SK-N-SH treated with all-trans-retinoic acid at 6 μM for 48 hours (cell line): ENCODE measurements around the gene CCNA1.

Experiments used
- ATAC-seq: fragments of 200-7000 bp; cut with Tn5 transposase; 3 replicates; pipeline ENCODE4 v1.9.1; 2020; ENCODE audit warnings: mild to moderate bottlenecking, moderate library complexity
- ARNTL ChIP-seq: fragments of 450-650 bp; formaldehyde crosslinking; IDR thresholded peaks from 2 replicates; pipeline ENCODE4 v1.5.0; 2020; ENCODE audit warnings: low read depth, mild to moderate bottlenecking, moderate library complexity, borderline replicate concordance
- BACH2 ChIP-seq: fragments of 250-450 bp; sonication (Bioruptor Pico); IDR thresholded peaks from 2 replicates; pipeline ENCODE4 v1.9.0; 2021; ENCODE audit warnings: mild to moderate bottlenecking, borderline replicate concordance
- CREB5 ChIP-seq: fragments of 250-450 bp; sonication (Bioruptor Pico); IDR thresholded peaks from 2 replicates; pipeline ENCODE4 v1.5.1; 2020; ENCODE audit warnings: low read depth, mild to moderate bottlenecking, moderate library complexity
- CSDC2 ChIP-seq: fragments of 250-450 bp; sonication (Bioruptor Pico); IDR thresholded peaks from 2 replicates; pipeline ENCODE4 v1.5.0; 2020; ENCODE audit warnings: mild to moderate bottlenecking, moderate library complexity
- ESRRG ChIP-seq: fragments of 250-450 bp; sonication (Bioruptor Pico); IDR thresholded peaks from 2 replicates; pipeline ENCODE4 v1.6.1; 2021; ENCODE audit warnings: mild to moderate bottlenecking
- GLIS3 ChIP-seq: fragments of 250-450 bp; sonication (Bioruptor Pico); IDR thresholded peaks from 2 replicates; pipeline ENCODE4 v1.5.0; 2020; ENCODE audit warnings: mild to moderate bottlenecking, moderate library complexity
- ISL1 ChIP-seq: fragments of 250-450 bp; sonication (Bioruptor Pico); IDR thresholded peaks from 2 replicates; pipeline ENCODE4 v2.1.2; 2022; ENCODE audit warnings: mild to moderate bottlenecking, moderate library complexity
- OSR1 ChIP-seq: fragments of 250-450 bp; sonication (Bioruptor Pico); IDR thresholded peaks from 2 replicates; pipeline ENCODE4 v1.8.0; 2022; ENCODE audit warnings: moderate library complexity, mild to moderate bottlenecking, inconsistent platforms
- POU6F1 ChIP-seq: fragments of 250-450 bp; sonication (Bioruptor Pico); IDR thresholded peaks from 2 replicates; pipeline ENCODE4 v1.8.0; 2021; ENCODE audit warnings: low read depth, mild to moderate bottlenecking, moderate library complexity, borderline replicate concordance
- PPARA ChIP-seq: fragments of 250-450 bp; sonication (Bioruptor Pico); IDR thresholded peaks from 2 replicates; pipeline ENCODE4 v1.5.0; 2020; ENCODE audit warnings: mild to moderate bottlenecking, borderline replicate concordance
- RARB ChIP-seq: fragments of 250-450 bp; sonication (Bioruptor Pico); IDR thresholded peaks from 2 replicates; pipeline ENCODE4 v1.8.0; 2021; ENCODE audit warnings: mild to moderate bottlenecking, moderate library complexity
- SNAI2 ChIP-seq: fragments of 250-450 bp; sonication (Bioruptor Pico); IDR thresholded peaks from 2 replicates; pipeline ENCODE4 v1.5.0; 2020; ENCODE audit warnings: mild to moderate bottlenecking, moderate library complexity
- TCF4 ChIP-seq: fragments of 250-450 bp; sonication (Bioruptor Pico); IDR thresholded peaks from 2 replicates; pipeline ENCODE4 v1.8.0; 2021; ENCODE audit warnings: mild to moderate bottlenecking, moderate library complexity, borderline replicate concordance
- TOX ChIP-seq: fragments of 250-450 bp; sonication (Bioruptor Pico); IDR thresholded peaks from 2 replicates; pipeline ENCODE4 v1.8.0; 2021; ENCODE audit warnings: mild to moderate bottlenecking, moderate library complexity, borderline replicate concordance
- ZC3H10 ChIP-seq: fragments of 250-450 bp; sonication (Bioruptor Pico); IDR thresholded peaks from 2 replicates; pipeline ENCODE4 v1.5.1; 2021; ENCODE audit warnings: mild to moderate bottlenecking, moderate library complexity
- ZFP3 ChIP-seq: fragments of 250-450 bp; sonication (Bioruptor Pico); IDR thresholded peaks from 2 replicates; pipeline ENCODE4 v1.5.0; 2020; ENCODE audit warnings: mild to moderate bottlenecking, moderate library complexity
- ZFP30 ChIP-seq: fragments of 450-650 bp; formaldehyde crosslinking; IDR thresholded peaks from 2 replicates; pipeline ENCODE4 v1.5.0; 2022; ENCODE audit warnings: mild to moderate bottlenecking, moderate library complexity
- ZNF565 ChIP-seq: fragments of 450-650 bp; formaldehyde crosslinking; conservative IDR thresholded peaks from 2 replicates; pipeline ENCODE4 v1.5.0; 2020; ENCODE audit warnings: low read depth, mild to moderate bottlenecking, moderate library complexity
- ZNF70 ChIP-seq: fragments of 450-650 bp; formaldehyde crosslinking; IDR thresholded peaks from 2 replicates; pipeline ENCODE4 v1.5.0; 2020; ENCODE audit warnings: mild to moderate bottlenecking, moderate library complexity
- ZNF8 ChIP-seq: fragments of 450-650 bp; formaldehyde crosslinking; IDR thresholded peaks from 2 replicates; pipeline ENCODE4 v1.5.0; 2020; ENCODE audit warnings: mild to moderate bottlenecking, moderate library complexity
- TF ChIP-seq, protein P1 (sequence below): fragments of 250-450 bp; sonication (Bioruptor Pico); IDR thresholded peaks from 2 replicates; pipeline ENCODE4 v1.5.1; 2021; ENCODE audit warnings: mild to moderate bottlenecking, moderate library complexity

The CCNA1 gene

GRCh38 chr13:36447501-36447900 is 15.2 kb downstream of the CCNA1 start:
- ATAC-seq, result no peak; the same call in 2 of the 3 replicates
- TF ChIP-seq CSDC2, result no peak
- no peak for TF ChIP-seq GLIS3 (CRISPR knock-in tag)
- TF ChIP-seq ZNF70 (CRISPR knock-in tag), result no peak
- TF ChIP-seq TOX (CRISPR knock-in tag), result no peak
- no peak for TF ChIP-seq RARB
- TF ChIP-seq PPARA (CRISPR knock-in tag), result no peak
- no peak for TF ChIP-seq ZNF565 (CRISPR knock-in tag)
- TF ChIP-seq SNAI2 (CRISPR knock-in tag), result no peak
- no peak for TF ChIP-seq POU6F1 (CRISPR knock-in tag)
- no peak for TF ChIP-seq ESRRG (CRISPR knock-in tag)
- TF ChIP-seq ZC3H10 (CRISPR knock-in tag), result no peak
- TF ChIP-seq ZNF8, result no peak
- no peak for TF ChIP-seq ISL1 (CRISPR knock-in tag)
- TF ChIP-seq OSR1 (CRISPR knock-in tag), result no peak
- no peak for TF ChIP-seq BACH2
- TF ChIP-seq ARNTL (CRISPR knock-in tag), result no peak
- TF ChIP-seq ZFP3 (CRISPR knock-in tag), result no peak
- no peak for TF ChIP-seq ZFP30 (CRISPR knock-in tag)
- no peak for TF ChIP-seq TCF4 (CRISPR knock-in tag)

- TF ChIP-seq TCF4 (CRISPR knock-in tag), result no peak
- TF ChIP-seq ZC3H10 (CRISPR knock-in tag), result no peak
- TF ChIP-seq ZFP3 (CRISPR knock-in tag), result no peak
- TF ChIP-seq ARNTL (CRISPR knock-in tag), result no peak
- no peak for TF ChIP-seq RARB
- no peak for TF ChIP-seq ESRRG (CRISPR knock-in tag)
- TF ChIP-seq BACH2, result no peak
- TF ChIP-seq TOX (CRISPR knock-in tag), result no peak
- TF ChIP-seq, protein P1, sequence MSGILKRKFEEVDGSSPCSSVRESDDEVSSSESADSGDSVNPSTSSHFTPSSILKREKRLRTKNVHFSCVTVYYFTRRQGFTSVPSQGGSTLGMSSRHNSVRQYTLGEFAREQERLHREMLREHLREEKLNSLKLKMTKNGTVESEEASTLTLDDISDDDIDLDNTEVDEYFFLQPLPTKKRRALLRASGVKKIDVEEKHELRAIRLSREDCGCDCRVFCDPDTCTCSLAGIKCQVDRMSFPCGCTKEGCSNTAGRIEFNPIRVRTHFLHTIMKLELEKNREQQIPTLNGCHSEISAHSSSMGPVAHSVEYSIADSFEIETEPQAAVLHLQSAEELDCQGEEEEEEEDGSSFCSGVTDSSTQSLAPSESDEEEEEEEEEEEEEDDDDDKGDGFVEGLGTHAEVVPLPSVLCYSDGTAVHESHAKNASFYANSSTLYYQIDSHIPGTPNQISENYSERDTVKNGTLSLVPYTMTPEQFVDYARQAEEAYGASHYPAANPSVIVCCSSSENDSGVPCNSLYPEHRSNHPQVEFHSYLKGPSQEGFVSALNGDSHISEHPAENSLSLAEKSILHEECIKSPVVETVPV (CRISPR knock-in tag), result no peak
- no peak for TF ChIP-seq ISL1 (CRISPR knock-in tag)
- no peak for TF ChIP-seq SNAI2 (CRISPR knock-in tag)
- no peak for TF ChIP-seq CREB5
- TF ChIP-seq ZFP30 (CRISPR knock-in tag), result no peak
- no peak for TF ChIP-seq OSR1 (CRISPR knock-in tag)
- no peak for TF ChIP-seq ZNF8
- TF ChIP-seq POU6F1 (CRISPR knock-in tag), result no peak
- TF ChIP-seq PPARA (CRISPR knock-in tag), result no peak
- no peak for TF ChIP-seq ZNF70 (CRISPR knock-in tag)
- ATAC-seq, result no peak
These were observed 18.2 kb downstream of the CCNA1 start for GRCh38 chr13:36450534-36450933.

- TF ChIP-seq ESRRG (CRISPR knock-in tag) (no peak), CREB5 (no peak), PPARA (CRISPR knock-in tag) (no peak), CSDC2 (no peak), GLIS3 (CRISPR knock-in tag) (no peak)
- peak; percentile 85 for ATAC-seq
These were observed 21.2 kb downstream of the CCNA1 start for GRCh38 chr13:36453516-36453915.

GRCh38 chr13:36454121-36454520 is 21.8 kb downstream of the CCNA1 start:
- TF ChIP-seq ARNTL (CRISPR knock-in tag) (no peak), TOX (CRISPR knock-in tag) (no peak)
- ATAC-seq, result no peak
